DMS114 treated with DMSO at 0.1 percent for 48 hours (cell line): ENCODE results near the gene XYLT2.

Source experiments
- DNase-seq: peaks from one replicate; lab custom pipeline; 2025; ENCODE audit not compliant: unreplicated experiment; lab: John Stamatoyannopoulos, UW

The XYLT2 gene

GRCh38 chr17:50363217-50364060, 17.5 kb downstream of the XYLT2 start:
- no peak for DNase-seq

GRCh38 chr17:50364061-50364458, 18.1 kb downstream of the XYLT2 start:
- DNase-seq: no peak

DNA sequence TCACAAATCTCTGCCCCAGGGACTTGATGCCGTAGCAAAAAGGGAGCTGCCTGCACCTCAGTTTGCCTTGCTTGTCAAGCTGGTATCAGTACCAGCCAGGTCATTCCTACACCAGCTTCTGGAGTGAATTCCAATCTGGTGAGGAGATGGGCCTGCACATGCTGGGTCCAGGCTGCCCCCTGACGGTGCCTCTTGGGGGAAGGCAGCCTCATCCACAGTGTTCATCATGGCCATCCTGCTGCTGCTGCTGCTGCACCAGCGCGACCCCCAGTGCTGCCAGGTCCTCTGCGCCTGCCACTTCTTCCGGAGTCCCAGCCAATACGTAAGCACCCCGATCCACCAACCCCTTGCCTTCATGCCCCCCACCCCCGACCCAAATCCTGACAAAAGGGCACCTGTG, 18.8 kb downstream of the XYLT2 start:
- DNase-seq: no peak

DNA sequence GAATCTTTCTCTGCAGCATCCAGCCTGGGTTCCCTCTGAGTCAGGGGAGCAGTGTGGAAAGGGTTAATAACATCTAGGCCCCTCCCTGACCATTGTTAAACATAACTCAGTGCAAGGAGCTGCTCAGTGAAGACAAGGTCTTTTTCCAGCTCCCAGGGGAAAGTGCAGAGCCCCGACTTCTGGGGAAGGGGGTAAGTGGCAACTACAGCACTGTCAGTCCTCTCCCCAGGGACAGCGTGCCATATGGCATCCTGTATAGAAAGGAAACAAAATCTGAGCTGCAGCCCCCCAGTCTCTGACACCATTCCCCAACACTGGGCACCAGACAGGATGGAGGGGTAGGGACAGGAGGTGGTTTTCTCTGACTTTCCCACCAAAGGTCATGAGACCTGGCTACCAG, 19.2 kb downstream of the XYLT2 start:
- DNase-seq: no peak

GRCh38 chr17:50365649-50366393, 19.9 kb downstream of the XYLT2 start:
- no peak for DNase-seq

- DNase-seq: no peak
These were observed 21.5 kb downstream of the XYLT2 start for GRCh38 chr17:50367401-50367800.

DNA sequence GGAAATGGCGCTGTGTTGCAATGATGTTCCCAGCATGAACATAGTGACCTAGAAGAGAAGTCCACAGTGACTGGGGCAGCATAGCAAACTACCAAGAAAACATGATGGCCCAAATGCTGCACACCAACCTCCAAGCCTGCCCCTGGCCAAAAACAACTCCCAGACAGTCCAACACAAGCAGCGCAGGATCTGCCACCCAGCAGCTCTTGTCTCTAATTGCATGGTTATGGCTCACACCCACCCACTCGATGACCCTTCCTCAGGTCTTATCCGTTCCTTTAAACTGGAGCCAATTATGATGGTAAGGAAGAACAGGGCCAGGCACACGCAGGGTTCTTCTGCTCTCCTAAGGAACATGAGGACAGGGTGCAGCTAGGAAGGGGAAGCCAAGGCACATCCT, 24.1 kb downstream of the XYLT2 start:
- DNase-seq: no peak

DNA sequence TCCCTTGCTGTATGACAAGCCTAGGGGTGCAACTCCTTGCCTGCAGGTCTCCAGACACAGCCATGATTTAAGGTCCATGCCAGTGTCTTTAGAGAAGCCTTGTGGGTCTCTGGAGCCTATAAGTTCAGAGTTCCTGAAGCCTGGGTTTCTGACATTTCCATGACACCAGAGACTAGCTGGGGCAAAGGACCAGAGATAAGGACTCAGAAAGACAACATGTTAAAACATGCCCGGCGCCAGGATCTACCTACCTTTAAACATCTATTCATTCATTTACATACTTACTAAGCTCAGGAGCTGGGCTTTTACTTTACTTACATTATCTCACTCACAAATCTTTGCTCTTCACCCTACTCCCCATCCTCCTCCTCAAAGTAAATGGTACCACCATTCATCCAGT, 25.6 kb downstream of the XYLT2 start:
- no peak for DNase-seq

DNA sequence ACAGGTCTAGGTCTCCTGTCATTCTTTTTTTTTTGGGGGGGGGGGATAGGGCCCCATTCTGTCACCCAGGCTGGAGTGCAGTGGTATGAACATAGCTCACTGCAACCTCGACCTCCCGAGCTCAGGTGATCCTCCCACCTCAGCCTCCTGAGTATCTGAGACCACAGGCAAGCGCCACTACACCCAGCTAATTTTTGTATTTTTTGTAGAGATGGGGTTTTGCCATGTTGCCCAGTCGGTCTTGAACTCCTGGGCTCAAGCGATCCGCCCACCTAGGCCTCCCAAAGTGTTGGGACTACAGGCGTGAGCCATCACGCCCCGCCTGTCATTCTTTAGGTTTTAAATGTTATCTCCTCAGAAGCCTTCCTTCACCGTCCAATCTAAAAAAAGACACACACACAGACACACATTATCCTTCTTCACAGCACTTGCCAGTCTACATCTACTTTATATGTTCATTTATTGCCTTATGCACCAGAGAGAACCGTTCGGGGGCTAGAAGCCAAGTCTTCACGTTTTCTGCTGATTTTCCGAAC, 26.4 kb downstream of the XYLT2 start:
- DNase-seq: no peak

GRCh38 chr17:50372758-50373556, 27.0 kb downstream of the XYLT2 start, which contains the start of the genes EME1 and MRPL27:
TSS of gene EME1 (plus strand) at chr17:50373229. CDS start at chr17:50375209, 1,980 bp downstream.
TSS of gene MRPL27 (minus strand) at chr17:50373184. CDS start at chr17:50373170, 14 bp downstream.
- peak; percentile 91 for DNase-seq

GRCh38 chr17:50373705-50374104, 27.8 kb downstream of the XYLT2 start:
- DNase-seq: no peak

DNA sequence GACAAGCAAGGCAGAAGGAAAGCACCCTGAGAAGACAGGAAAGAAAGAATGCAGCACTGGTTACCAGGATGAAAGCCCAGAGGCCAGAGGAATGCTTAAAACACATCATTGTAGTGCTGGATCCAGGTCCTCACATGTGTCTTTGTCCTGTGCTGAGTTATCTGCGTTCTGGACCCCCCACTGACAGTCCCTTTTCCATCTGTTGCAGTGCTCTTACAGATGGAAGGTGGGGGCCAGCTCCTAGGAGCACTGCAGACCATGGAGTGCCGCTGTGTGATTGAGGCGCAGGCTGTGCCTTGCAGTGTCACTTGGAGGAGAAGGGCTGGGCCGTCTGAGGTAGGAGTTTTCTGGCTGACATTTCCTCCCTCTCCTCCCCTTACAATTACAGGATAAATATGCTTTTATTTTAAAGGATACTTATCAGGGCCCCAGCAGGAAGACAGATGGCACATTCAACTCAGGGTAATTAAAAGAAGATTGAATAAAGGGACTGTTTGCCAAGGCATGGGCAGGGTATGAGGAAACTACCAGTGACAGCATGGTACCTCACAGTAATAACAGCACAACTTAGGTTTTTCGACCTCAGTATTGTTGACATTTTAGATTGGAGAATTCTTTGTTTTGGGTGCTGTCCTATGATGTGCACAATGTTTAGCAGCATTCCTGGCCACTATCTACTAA, 30.1 kb downstream of the XYLT2 start:
- DNase-seq: no peak

GRCh38 chr17:50379351-50380132, 33.6 kb downstream of the XYLT2 start:
- DNase-seq: no peak

- DNase-seq: no peak
These were observed 34.7 kb downstream of the XYLT2 start for GRCh38 chr17:50380369-50381259.

DNA sequence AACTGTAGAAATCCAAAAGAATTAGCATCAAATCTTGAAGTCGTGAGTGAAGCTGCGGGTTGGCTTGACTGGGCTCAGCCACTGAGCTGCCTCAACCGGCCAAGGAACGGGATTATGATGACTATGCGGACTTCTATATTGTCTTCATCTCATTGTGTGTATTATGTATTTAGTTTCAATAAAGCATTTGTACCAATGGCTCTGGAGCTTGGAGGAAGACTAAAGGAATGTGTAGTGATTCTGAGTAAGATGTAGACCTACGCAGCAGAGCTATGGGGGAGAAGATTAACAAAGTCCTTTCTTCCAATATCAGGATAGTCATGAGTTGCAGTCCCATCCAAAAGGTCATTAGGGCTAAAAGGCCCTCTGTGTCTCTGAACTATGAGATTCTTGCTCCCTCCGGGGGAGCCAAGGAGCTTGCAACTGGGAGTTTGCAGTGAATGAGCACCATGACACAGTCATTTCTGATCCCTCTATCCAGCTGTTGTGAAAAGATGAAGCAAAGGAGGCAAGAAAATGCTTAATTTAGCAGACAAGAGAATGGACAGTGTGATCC, 35.4 kb downstream of the XYLT2 start:
- DNase-seq: no peak

DNA sequence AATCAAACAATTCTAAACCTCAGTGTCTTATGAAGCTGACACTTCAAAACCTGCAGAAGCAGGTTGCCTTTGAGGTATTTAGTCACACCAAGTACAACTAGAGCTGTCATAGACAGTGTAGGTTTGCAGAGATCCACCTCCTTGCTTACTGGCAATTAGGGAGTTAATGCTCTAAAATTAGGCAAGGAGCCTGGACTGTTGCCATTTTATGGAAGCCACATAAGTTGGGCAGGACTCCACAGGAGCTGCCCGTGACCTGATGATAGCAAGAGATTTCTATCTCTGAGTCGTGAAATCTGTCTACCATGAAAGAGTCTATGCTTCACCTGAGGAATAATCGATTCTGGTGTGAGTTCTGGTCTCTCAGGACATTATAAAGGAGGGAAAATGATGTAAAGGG, 36.0 kb downstream of the XYLT2 start:
- DNase-seq: no peak

GRCh38 chr17:50382931-50383330, 37.0 kb downstream of the XYLT2 start:
- DNase-seq: no peak

GRCh38 chr17:50386510-50386909, 40.6 kb downstream of the XYLT2 start:
- DNase-seq: no peak
